ENCODE results near the gene RPN2.
A peak's percentile ranks its signal among the peaks of the same experiment; 100 is the strongest.

Gene RPN2

GRCh38 chr20:37179683-37180524, 774 bp downstream of the RPN2 start:
- DNase-seq (ENCODE audit: low read depth in 2 of 3, low spot score in 2 of 3): no peak

- no peak for DNase-seq (ENCODE audit: low read depth in 2 of 3, low spot score in 2 of 3)
Observed at GRCh38 chr20:37185686-37186085, 6.6 kb downstream of the RPN2 start.

- no peak for DNase-seq (ENCODE audit: low read depth in 2 of 3, low spot score in 2 of 3)
Observed at GRCh38 chr20:37188787-37189186, 9.7 kb downstream of the RPN2 start.

- DNase-seq (ENCODE audit: low read depth in 2 of 3, low spot score in 2 of 3): no peak
Observed at GRCh38 chr20:37189416-37190016, 10.4 kb downstream of the RPN2 start.

- no peak for DNase-seq (ENCODE audit: low read depth in 2 of 3, low spot score in 2 of 3)
Observed at GRCh38 chr20:37190354-37191112, 11.4 kb downstream of the RPN2 start.

- peak; percentile 32 to 43 (median 40) for DNase-seq (ENCODE audit: low read depth in 2 of 3, low spot score in 2 of 3)
Observed at GRCh38 chr20:37192137-37192854, 13.2 kb downstream of the RPN2 start.

- no peak for DNase-seq (ENCODE audit: low read depth in 2 of 3, low spot score in 2 of 3)
Observed at GRCh38 chr20:37193226-37193625, 14.1 kb downstream of the RPN2 start.

GRCh38 chr20:37193821-37194220, 14.7 kb downstream of the RPN2 start:
- no peak for DNase-seq (ENCODE audit: low read depth in 2 of 3, low spot score in 2 of 3)

- no peak for DNase-seq (ENCODE audit: low read depth in 2 of 3, low spot score in 2 of 3)
Observed at GRCh38 chr20:37194621-37195417, 15.7 kb downstream of the RPN2 start.

- no peak for DNase-seq (ENCODE audit: low read depth in 2 of 3, low spot score in 2 of 3)
Observed at GRCh38 chr20:37198932-37199660, 20.0 kb downstream of the RPN2 start.

- DNase-seq (ENCODE audit: low read depth in 2 of 3, low spot score in 2 of 3): no peak
Observed at GRCh38 chr20:37200376-37200775, 21.2 kb downstream of the RPN2 start.

GRCh38 chr20:37200926-37201826, 22.0 kb downstream of the RPN2 start:
- DNase-seq (ENCODE audit: low read depth in 2 of 3, low spot score in 2 of 3): no peak

- no peak for DNase-seq (ENCODE audit: low read depth in 2 of 3, low spot score in 2 of 3)
Observed at GRCh38 chr20:37201827-37202162, 22.7 kb downstream of the RPN2 start.

- DNase-seq (ENCODE audit: low read depth in 2 of 3, low spot score in 2 of 3): no peak
Observed at GRCh38 chr20:37202267-37202943, 23.3 kb downstream of the RPN2 start.

GRCh38 chr20:37204056-37204455, 24.9 kb downstream of the RPN2 start:
- DNase-seq (ENCODE audit: low read depth in 2 of 3, low spot score in 2 of 3): no peak

- DNase-seq (ENCODE audit: low read depth in 2 of 3, low spot score in 2 of 3): no peak
Observed at GRCh38 chr20:37205130-37205529, 26.0 kb downstream of the RPN2 start.

GRCh38 chr20:37205794-37206193, 26.7 kb downstream of the RPN2 start:
- DNase-seq (ENCODE audit: low read depth in 2 of 3, low spot score in 2 of 3): no peak

GRCh38 chr20:37207171-37207570, 28.0 kb downstream of the RPN2 start:
- DNase-seq (ENCODE audit: low read depth in 2 of 3, low spot score in 2 of 3): no peak
